ENCODE results near the gene TFB1M.
"Not testable (repeated sequence)": the region's sequence is repeated elsewhere in the genome, so short reads cannot be mapped to it uniquely, and the experiment has no call there.

Gene TFB1M

GRCh38 chr6:155292711-155293110 is 21.6 kb downstream of the TFB1M start:
- DNase-seq: no peak

GRCh38 chr6:155291291-155291690 is 23.0 kb downstream of the TFB1M start:
- DNase-seq: no peak

DNA sequence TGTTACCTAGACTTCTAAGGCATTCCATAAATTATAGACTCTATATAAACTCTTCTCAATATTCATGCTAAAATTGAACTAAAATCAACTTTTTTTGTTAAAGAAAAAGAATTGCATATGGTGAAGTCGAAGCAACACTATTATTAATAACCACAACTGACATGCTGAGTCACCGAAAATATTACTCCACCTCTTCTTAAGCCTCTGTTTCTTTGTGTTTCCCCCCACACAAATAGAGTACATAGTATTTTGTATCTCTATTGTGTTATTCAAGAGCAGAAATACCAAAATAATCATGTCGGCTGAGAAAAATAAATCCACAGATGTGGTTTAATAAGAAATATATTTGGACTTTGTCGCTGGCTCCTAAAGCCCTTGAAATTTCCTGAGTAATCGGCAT is 23.8 kb downstream of the TFB1M start:
- DNase-seq: no peak

DNA sequence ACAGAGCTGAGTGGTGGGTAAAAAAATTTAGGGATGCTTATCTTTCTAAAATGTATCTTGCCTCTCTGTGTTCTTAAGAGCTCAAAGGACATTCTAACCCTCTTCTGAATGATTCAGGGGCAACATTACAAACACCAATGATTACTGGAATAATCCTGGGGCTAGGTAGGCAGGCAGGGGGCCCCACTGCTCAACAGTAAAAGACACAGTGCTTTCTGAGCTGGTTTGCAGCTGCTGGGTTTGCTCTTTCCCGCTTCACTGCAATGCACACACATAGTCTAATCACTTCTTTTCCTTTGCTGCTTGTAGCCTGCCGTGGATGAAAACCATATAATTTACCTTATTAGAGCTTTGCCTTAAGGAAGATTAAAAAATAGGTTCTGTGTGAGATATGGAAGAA is 26.5 kb downstream of the TFB1M start:
- no peak for DNase-seq

- DNase-seq: no peak
Measured at GRCh38 chr6:155284775-155285174, 29.5 kb downstream of the TFB1M start.

DNA sequence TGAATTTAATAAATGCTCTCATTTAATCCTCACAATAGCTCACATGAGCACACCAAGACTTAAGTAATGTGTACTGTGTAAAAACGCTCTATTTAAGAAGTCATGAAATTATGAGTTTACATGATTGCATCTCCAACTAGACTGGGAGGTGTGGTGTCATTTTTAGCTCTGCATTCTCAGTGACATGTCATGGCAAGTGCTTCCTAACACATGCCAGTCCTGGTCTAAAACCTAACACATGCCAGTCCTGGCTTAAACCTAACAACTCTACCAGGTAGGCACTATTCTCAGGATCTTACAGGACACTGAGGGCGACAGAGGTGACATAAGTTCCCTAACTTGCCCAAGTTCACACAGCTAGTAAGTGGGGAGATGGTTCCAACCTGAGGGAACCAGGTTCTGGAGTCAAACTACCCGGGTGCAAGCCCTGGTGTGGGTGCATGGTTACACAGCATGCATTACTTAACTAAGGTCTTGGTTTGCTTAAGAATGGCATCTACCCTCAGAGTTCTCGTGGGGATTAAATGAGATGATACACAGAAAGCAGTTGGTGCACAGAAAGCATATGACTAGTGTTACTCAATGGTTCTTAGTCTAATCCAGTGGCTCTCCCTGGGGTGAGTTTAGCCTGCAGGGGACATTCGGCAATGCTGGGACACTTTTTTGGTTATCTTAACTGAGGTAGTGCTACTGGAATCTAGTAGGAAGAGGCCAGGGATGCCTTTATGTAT is 35.8 kb downstream of the TFB1M start:
- no peak for DNase-seq

GRCh38 chr6:155276638-155277037 is 37.6 kb downstream of the TFB1M start:
- DNase-seq: no peak

DNA sequence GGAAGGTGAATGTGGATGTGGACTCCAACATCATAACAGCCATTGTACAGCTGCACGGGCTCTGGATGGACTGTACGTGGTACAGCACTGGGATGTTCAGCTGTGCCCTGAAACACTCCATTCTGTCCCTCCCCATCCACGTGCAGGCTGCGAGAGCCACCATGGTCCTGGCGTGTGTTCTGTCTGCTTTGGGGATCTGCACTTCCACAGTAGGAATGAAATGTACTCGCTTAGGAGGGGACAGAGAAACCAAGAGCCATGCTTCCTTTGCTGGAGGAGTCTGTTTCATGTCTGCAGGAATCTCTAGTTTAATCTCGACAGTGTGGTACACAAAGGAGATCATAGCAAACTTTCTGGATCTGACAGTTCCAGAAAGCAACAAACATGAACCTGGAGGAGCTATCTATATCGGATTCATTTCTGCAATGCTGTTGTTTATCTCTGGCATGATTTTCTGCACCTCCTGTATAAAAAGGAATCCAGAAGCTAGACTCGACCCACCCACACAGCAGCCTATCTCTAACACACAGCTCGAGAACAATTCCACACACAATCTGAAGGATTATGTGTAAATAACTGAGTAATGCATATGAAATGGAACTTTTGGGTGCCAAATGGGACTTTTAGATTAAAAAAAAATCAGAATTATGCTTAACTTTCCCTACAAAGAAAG is 38.3 kb downstream of the TFB1M start:
- DNase-seq: no peak

DNA sequence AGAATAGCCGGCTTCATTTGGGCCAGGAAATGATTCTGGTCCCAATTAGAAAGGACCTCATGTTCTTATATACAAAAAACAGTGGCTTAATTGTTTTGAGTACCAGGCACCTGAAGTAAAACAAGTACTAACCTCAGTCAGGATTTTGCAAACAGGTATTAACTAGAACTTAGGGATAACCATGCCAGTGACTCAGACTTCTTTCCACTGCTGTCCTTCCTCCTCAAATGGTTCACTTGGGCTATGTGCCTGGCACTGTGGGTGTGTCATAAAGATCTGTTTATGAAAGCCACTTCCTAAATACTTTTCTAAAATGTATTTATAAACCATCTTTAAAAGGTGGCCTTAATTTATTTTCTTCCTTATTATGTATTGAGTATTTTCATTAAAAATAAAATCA is 39.8 kb downstream of the TFB1M start:
- no peak for DNase-seq

- no peak for DNase-seq
Measured at GRCh38 chr6:155274106-155274505, 40.2 kb downstream of the TFB1M start.

GRCh38 chr6:155273431-155273830 is 40.9 kb downstream of the TFB1M start:
- no peak for DNase-seq

GRCh38 chr6:155272353-155273232 is 41.7 kb downstream of the TFB1M start:
- no peak for DNase-seq

GRCh38 chr6:155271145-155271544 is 43.1 kb downstream of the TFB1M start:
- no peak for DNase-seq

- DNase-seq: no peak
Measured at GRCh38 chr6:155270561-155271091, 43.7 kb downstream of the TFB1M start.

GRCh38 chr6:155269765-155270164 is 44.5 kb downstream of the TFB1M start:
- DNase-seq: no peak

- DNase-seq: not testable (repeated sequence)
Measured at GRCh38 chr6:155268088-155268867, 46.0 kb downstream of the TFB1M start.

GRCh38 chr6:155267411-155267810 is 46.9 kb downstream of the TFB1M start:
- no peak for DNase-seq

DNA sequence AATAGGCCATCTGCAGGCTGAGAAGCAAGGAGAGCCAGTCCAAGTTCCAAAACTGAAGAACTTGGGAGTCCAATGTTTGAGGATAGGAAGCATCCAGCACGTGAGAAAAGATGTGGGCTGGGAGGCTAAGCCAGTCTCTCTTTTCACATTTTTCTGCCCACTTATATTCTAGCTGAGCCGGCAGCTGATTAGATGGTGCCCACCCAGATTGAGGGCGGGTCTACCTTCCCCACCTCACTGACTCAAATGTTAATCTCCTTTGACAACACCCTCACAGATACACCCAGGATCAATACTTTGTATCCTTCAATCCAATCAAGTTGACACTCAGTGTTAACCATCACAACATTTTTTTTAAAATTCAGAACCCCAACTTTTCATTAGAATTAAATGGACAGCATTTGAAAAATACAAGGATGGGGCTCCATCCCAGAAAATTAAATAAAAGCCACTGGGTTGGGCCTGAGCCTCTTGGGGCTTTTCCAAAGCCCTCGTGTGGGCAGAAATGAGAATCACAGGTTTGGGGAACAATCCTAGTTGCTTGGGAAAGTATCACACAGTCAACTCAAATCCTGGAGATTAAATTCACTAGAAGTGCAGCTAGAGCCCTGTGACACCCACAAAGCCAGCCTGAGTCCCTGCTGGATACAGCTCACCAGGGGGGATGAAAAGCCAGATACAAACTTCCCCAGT is 48.3 kb downstream of the TFB1M start:
- DNase-seq: no peak

GRCh38 chr6:155264693-155265320 is 49.5 kb downstream of the TFB1M start:
- DNase-seq: no peak

GRCh38 chr6:155263373-155264063 is 50.8 kb downstream of the TFB1M start, which contains the start of gene CLDN20:
Gene CLDN20, plus strand, starts transcription at chr6:155264013. Its CDS starts 11,707 bp downstream, at chr6:155275720.
- no peak for DNase-seq

DNA sequence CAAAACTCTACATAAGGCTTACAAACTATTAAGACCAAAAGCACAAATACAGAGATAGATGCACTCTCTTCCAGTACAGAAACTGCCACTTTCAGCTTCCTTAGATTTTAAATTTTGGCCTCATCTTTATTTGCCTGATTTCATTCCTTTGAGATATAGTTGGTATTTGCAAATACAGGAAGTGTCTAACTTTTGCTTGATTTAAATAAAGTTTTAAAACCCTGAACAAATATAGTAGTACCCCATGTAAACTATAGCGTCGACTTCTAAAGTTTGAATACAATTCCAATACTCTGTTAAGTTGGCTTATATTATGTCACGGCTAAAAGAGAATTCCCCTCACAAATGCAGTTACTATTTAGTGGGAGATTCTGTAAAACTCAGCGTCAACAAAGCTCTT is 51.6 kb downstream of the TFB1M start:
- no peak for DNase-seq
